Embryonic facial prominence (tissue), 1 donor: Measurements from ENCODE around the gene SLC9A5.
A peak's percentile ranks its signal among the peaks of the same experiment; 100 is the strongest.

Experiments used
- DNase-seq: peaks from one replicate; pipeline ENCODE4 v3.0.0-alpha.2; 2016; ENCODE audit errors: extremely low spot score

SLC9A5 gene

DNA sequence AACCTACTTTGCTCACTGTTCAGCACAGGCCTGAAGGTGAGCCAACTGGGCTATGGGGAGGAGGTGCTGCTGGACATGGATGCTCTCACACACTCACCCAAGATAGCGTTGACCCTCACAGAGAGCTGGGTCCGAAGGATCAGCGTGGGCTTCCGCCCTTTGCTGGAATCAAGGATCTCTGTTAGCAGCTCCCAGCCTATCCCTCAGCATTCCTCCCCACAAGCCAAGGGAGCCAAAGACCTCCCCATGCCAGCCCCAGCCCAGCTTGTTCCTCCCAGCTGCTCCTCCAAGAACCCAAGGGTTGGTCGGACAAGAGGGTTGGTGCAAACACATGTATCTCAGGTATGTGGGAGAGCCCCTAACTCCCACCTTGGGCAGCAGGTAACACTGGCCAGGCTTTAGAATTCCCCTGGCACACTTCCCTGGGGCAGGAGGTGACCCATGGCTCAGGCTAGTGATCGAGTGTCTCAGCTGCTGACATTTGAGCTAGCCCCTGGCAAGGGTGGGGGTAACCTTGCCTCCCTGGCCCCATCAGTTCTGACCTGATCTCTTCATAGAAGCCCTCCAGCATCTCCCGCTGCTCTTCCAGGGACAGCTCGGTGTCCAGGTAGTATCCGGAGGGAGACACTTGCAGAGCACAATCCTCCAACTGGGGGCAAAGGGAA is 9.8 kb upstream of the SLC9A5 start:
- DNase-seq: no peak

DNA sequence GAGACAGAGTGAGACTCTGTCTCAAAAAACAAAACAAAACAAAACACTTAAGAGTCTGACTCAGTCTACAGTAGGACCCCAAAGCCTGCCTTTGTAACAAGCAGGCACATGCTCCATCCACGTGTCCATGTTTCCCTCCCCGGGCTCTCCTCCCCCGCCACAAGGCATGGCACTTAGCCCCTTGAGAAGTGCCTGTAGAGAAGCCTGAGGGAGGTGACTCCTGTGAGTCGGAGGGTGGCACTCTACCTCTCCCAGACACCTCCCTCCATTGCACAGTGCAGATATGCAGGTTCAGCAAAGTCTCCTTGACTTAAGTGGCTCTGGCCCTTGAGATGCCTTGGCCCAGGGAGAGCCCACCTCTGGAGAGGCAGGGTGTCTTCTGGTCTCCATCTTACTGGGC is 8.3 kb upstream of the SLC9A5 start:
- DNase-seq: no peak

DNA sequence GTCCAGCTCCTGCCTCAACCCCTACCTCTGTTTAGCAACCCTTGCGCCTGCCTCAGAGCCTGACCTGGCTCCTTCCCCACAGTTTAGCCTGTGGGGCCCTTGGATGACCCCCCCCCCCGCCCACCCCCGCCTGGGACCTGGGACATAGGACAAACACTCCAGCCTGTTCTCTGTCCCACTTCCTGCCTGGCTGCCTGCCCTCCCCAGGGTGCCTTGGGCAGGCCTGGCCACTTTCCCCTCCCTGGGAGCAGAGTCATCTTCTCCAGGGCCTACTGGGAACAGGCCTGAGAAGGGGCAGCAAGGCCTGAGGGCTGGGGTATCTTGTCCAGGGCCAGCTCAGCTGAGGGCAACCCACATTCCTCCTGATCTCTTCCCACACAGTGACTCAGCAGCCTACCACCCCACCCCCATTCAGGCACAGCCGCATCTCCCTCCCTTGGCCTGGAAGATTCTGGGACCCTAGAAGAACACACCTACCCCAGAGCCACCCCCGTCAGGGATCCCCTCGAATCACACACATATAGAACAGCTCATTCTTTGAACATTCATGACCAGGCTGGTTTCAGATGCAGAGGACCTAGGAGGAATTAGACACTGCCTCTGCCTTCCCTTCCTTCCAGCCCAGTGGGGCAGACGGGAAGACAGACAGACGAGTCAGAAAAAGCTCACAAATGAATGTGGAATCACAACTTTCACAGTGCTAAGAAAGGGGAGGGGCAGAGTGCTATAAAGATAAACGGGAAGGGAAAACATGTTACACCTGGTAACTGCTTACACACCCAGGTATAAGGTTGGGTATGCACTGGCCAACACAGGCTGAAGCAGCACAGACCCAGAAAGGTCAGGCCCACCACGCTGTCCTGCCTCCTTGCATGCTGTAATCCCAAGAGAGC is 7.5 kb upstream of the SLC9A5 start:
- DNase-seq: no peak

GRCh38 chr16:67242138-67242730 is 6.5 kb upstream of the SLC9A5 start:
- DNase-seq: no peak

- DNase-seq: no peak
These were observed 5.3 kb upstream of the SLC9A5 start for GRCh38 chr16:67243481-67243880.

GRCh38 chr16:67244387-67245185 is 4.2 kb upstream of the SLC9A5 start:
- DNase-seq: no peak

GRCh38 chr16:67245186-67245585 is 3.6 kb upstream of the SLC9A5 start:
- no peak for DNase-seq

DNA sequence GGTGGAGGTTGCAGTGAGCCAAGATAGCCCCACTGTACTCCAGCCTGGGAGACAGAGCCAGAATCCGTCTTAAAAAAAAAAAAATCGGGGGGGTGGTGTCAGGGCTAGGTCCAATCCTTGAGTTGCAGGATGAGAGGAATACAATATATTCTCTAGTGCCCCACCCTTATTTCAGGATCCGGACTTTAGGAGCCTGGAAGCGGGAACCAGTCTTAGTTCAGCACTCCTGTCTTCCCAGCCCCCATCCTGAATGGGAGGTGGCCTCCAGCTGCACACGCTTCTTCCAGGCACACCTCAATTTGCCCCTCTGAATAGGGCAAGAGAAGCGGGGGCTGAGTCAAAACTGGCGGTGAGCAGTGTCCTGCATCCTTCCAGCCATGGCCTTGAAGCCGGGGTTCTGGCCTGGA is 3.1 kb upstream of the SLC9A5 start:
- no peak for DNase-seq

- DNase-seq: peak; percentile 50
These were observed 2.6 kb upstream of the SLC9A5 start for GRCh38 chr16:67246081-67246755.

DNA sequence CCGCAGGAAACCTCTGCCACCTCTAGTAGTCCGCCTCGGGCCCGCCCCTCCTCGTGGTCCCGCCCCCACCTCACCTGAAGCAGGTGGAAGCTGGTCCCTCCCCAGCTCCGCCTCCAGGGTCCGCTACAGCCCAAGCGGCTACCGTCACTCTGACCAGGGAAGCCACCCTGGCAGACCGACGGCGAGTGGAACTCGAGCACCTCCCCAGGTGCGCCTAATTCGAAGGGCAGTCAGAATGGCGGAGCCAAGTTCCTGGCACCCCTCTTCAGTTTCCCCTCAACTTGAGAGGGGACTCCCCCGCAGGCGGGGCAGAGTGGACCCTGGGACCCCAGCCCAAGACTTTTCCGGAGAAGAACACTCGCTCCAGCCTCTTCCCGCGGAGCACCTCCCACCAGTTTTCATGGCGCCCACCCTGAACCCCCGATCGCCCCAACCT is 2.0 kb upstream of the SLC9A5 start:
- DNase-seq: no peak

- peak; percentile 88 for DNase-seq
These were observed 1.3 kb upstream of the SLC9A5 start, which contains the start of gene FHOD1 for GRCh38 chr16:67247192-67248072. Gene FHOD1 (minus strand): TSS chr16:67247481. CDS start chr16:67247410, 71 bp downstream.

GRCh38 chr16:67248073-67248400 is 742 bp upstream of the SLC9A5 start:
- DNase-seq: no peak

DNA sequence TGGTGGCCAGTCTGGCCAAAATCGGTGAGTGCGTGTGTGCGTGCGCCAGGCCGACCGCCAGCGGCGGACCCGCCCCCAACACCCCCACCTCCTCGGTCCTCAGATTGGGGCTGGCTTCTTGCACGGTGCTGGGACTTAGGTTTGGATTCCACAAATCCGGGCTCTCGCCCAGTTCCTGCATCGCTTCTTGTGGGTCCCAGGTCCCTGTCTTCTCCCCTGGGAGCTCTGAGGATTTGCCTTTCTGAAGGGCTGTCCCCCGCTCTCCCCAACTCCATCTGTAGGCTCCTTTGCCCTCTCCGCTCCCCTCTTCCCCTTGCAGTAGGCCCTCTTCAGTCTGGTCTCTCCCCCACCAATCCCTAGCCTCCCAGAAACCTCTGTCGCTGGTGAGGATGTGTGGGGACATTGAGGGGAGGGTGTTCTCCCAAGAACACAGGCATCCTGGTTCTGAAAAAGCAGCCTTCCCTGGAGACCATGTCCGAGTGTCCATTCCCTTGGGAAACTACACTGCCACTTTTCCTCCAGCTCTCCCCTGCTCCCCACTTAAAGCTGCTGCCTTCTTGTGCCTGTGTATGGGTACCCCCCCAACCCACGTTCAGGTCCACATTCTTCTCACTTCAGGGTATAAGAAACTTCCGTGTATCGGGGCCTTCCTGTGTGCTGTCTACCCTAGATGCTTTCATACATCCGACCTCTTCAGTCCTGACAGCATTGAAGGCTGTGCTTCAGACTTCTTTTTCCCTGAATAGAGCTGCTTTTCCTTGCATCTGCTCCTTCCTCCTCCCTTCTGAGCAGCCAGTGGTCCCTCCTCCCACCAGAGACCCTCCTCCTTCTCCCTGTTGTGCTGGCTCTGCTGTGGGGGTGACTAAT is 632 bp downstream of the SLC9A5 start:
- no peak for DNase-seq

DNA sequence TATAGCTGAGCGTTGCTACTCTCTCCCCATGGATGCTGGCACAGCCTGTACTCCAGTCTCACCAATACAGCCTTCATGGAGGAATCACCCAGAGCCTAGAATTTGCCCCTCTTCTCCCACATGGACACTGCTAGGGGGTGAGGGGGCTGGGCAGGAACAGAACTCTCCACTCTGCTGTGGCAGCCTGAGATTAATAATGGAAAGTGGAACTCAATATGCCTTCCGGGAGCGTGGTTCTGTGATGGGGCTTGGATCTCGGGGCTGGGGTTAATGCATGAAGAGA is 1.2 kb downstream of the SLC9A5 start:
- DNase-seq: no peak

GRCh38 chr16:67252609-67253497 is 4.1 kb downstream of the SLC9A5 start:
- no peak for DNase-seq

- DNase-seq: no peak
These were observed 6.2 kb downstream of the SLC9A5 start for GRCh38 chr16:67254801-67255552.

DNA sequence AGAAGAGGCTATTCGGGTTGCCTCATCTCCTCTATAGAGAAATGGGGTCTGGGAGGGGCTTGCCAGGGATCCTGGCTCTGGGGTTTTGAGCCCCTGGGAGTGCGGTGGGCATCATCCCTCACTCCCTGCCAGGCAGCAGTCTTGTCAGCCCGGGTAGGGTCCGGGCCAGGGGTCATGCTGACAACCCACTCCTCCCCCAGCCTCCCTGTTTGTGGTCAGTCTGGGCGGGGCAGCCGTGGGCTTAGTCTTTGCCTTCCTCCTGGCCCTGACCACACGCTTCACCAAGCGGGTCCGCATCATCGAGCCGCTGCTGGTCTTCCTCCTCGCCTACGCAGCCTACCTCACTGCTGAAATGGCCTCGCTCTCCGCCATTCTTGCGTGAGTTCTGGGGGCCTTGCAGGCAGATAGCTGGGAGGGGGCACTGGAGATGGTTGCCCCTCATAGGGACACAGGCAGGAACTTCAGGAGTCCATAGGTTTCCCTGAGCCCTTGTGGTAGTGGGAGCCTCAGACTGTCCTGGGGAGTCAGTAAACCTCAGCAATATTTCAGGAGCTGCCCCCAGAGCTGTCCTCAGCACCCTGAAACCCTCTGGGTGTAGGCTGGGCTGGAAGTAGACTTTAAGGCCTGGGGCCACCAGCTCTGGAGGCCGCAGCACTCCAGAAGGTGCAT is 6.9 kb downstream of the SLC9A5 start:
- no peak for DNase-seq
